ENCODE measurements around the gene RRBP1.

The RRBP1 gene

DNA sequence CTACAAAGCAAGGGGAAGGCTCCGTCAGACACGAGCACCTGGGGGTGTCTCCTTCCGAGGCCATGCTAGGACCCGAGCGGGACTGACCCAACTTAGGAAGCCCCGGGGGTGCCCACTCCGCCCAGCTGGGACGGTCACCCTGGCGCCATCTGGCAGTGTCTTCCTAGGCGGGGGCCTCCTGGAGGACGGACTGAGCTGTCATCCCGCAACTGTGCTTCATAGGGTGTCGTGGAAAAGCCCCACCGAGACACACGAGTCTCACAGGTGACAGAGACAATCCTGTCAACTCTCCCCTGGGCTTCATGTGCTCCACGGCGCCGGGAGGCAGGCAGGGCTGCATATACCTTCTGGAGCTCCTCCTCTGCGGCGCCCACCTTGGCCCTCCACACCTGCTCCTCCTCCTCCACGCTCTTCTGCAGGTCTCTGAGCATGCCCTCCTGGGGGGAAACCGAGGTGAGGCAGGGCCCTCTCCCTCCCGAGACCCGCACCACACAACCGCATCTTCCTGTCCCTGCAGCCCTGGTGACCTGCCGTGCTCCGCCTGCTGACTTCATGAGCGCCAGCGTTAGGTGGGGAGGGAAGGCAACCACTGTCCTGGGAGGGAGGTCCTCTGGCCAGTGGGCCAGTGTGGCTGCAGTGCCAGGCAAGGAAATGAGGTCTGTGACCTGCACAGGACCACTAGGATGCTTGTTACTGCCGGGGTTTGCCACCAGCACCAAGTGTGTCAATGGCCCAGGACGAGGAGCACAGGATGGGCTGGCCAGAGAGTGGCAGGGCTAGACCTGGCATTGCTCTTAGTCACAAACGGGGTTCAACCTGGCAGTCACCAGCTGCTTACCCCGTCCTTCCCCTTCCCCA is 61.4 kb downstream of the RRBP1 start:
- DNase-seq (peak in 1 of 2 donors; percentile 8), ATAC-seq (no peak)
- no peaks in the 10 kb centered on the region for H3K4me1 Mint-ChIP-seq
- H3K27me3 Mint-ChIP-seq: no peaks in the 10 kb centered on the region
- H3K9me3 Mint-ChIP-seq: no peaks in the 10 kb centered on the region
- no peak overlapping the region for H3K27ac Mint-ChIP-seq
- no peak overlapping the region for H3K4me3 Mint-ChIP-seq

- ATAC-seq (no peak), DNase-seq (peak in 1 of 2 donors; percentile 5)
- H3K4me1 Mint-ChIP-seq: no peaks in the 10 kb centered on the region
- H3K27ac Mint-ChIP-seq: peak overlapping the region in 1 of 2 donors; percentile 34
- no peaks in the 10 kb centered on the region for H3K9me3 Mint-ChIP-seq
- H3K4me3 Mint-ChIP-seq: no peak overlapping the region
- H3K27me3 Mint-ChIP-seq: no peaks in the 10 kb centered on the region
These were observed 62.5 kb downstream of the RRBP1 start for GRCh38 chr20:17619351-17620093.

DNA sequence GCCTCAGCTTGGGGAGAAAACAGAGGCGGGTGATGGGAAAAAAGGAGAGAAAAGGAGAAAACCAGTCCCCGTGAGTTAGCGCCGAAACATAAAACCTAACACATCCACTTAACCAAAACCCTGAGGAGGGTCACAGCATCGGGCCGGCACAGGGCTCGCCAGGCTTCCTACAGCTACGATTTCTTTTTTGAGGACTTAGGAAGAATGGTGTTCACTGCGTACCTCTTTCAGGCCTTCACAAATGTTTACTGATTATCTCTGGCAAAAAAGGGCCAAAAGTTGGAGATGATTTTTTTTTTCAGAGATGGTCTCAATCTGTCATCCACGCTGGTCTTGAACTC is 63.4 kb downstream of the RRBP1 start:
- no peak overlapping the region for H3K4me3 Mint-ChIP-seq
- H3K9me3 Mint-ChIP-seq: no peaks in the 10 kb centered on the region
- H3K27ac Mint-ChIP-seq: no peak overlapping the region
- DNase-seq (no peak), ATAC-seq (no peak)
- no peaks in the 10 kb centered on the region for H3K27me3 Mint-ChIP-seq
- H3K4me1 Mint-ChIP-seq: no peaks in the 10 kb centered on the region

- Mint-ChIP-seq H3K27ac (no peak overlapping the region), H3K4me3 (no peak overlapping the region)
- DNase-seq: no peak
These were observed 64.0 kb downstream of the RRBP1 start for GRCh38 chr20:17617868-17618672.

GRCh38 chr20:17617212-17617867 is 64.7 kb downstream of the RRBP1 start:
- no peak overlapping the region for H3K27ac Mint-ChIP-seq
- DNase-seq (peak; percentile 33 to 52), ATAC-seq (peak; percentile 53)
- H3K4me1 Mint-ChIP-seq: peaks cover 8% of the 10 kb centered on the region
- no peaks in the 10 kb centered on the region for H3K27me3 Mint-ChIP-seq
- H3K9me3 Mint-ChIP-seq: no peaks in the 10 kb centered on the region
- H3K4me3 Mint-ChIP-seq: no peak overlapping the region

More at GRCh38 chr20:17617868-17618672, 64.0 kb downstream of the RRBP1 start:
- H3K9me3 Mint-ChIP-seq: no peaks in the 10 kb centered on the region
- no peak for ATAC-seq
- no peaks in the 10 kb centered on the region for H3K27me3 Mint-ChIP-seq
- peaks cover under 1% of the 10 kb centered on the region for H3K4me1 Mint-ChIP-seq

DNA sequence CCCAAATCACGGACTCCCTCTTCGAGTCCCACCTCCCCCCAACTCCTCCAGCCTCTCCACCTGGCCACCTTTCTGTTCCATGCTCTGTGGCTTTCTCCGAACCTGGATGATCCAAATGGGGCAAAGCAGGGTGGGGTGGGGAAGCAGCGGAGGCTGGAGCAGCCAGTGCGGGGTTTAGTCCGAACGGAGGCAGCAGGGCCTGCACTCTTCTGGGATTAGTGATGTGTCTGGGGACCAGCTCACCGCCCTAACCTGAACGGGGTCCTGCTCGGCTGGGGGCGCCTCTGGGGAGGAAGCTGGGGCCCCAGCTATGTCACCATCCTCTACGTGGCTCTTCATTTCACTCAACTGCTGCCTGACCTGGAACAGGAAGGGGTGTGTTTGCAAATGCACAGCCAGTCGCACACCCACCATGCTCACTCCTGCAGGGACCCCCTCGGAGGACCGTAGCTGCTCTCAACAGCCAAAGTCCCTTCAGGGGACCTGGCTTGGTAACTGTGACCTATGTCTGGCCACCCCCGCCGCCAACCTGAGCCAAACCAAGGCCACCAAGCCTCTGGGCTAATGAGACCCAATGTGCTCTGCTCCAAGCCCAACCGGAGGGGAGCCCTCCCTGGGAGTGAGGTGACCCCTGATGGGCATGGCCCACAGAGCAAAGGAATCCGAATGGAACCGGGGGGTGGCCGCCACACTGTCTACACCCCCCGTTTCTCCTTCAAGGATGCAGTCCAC is 65.4 kb downstream of the RRBP1 start:
- Mint-ChIP-seq H3K4me3 (no peak overlapping the region), H3K27me3 (no peaks in the 10 kb centered on the region), H3K9me3 (no peaks in the 10 kb centered on the region), H3K27ac (no peak overlapping the region), H3K4me1 (peaks cover 15% of the 10 kb centered on the region)
- no peak for ATAC-seq
- DNase-seq: no peak

DNA sequence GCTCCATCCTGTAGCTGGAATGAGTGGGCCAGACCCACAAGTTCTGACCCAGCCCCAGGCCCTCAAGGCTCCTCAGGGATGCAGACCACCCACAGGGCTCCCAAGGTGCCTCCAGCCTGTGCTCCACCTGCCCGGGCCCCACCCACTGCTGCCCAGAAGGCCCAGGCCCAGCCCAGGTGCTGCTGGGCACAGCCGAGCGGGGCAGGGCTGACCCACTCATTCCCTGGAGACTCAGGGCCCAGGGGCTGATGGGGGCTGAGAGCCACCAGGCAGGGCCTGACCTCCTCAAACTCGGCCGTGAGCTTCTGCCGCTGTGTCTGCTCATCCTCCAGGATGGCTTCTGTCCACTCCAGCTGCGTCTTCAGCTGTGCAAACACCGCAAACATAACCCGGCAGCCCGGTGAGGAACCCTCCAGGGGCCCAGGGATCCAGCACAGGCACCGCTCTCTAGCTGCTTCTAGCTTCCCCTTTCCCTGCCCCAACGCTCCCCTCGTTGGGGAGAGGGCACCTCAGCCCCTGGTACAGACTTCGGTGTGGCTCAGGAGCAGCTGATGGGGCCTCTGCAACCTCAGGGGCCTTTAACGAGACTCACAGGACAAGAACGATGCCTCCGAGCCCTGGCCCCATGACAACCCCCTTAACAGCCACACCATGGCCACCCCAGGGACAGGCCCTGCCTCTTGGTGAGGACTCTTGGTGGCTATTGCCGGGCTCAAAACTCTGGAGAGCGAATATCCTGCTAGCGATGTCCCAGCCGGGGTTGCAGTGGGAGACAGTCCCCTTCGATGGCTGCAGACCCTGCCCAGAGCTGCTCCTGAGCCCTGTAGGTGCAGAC is 66.2 kb downstream of the RRBP1 start:
- peaks cover 23% of the 10 kb centered on the region for H3K4me1 Mint-ChIP-seq
- H3K9me3 Mint-ChIP-seq: no peaks in the 10 kb centered on the region
- no peak overlapping the region for H3K4me3 Mint-ChIP-seq
- DNase-seq (no peak), ATAC-seq (no peak)
- no peaks in the 10 kb centered on the region for H3K27me3 Mint-ChIP-seq
- peak overlapping the region in 1 of 2 donors; percentile 59 for H3K27ac Mint-ChIP-seq

DNA sequence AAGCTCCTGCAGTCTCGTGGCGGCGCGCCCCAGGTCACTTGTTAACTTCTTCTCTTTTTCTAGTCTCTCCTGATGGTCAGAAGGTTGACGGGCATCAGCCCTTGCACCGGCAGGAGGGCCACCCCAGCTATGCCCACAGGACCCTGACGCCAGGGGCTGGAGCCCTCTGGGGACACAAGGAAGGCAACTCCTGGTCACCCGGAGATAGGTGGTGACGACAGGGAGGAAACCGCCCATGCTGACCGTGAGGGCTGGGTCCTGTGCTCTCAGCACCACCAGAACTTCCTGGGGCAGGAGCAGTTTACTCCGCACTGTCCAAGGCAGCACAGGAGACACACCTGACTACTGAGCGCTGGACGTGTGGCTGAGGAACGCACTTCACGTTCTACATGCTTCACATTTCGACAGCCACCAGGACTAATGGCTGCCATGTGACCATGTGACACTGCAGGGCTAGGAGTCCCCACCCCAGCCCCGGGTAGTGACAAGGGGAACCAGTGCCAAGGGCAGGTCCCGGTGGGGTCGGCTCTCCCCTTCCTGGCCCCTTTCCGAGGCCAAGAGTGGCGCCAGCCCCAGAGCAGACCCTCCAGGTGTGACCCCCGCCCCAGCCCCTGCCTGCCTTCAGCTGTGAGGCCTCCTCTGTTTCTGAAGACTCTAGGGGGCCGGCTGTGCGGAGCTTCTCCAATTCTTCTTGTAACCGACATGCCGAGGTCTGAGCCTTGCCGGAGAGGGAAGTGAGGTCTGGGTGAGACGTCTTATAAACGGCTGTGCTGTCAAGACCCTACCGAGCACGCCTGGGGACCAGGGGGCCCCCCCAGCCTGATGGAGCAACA is 67.0 kb downstream of the RRBP1 start:
- DNase-seq (no peak), ATAC-seq (no peak)
- H3K27ac Mint-ChIP-seq: no peak overlapping the region
- no peak overlapping the region for H3K4me3 Mint-ChIP-seq
- peaks cover 31% of the 10 kb centered on the region for H3K4me1 Mint-ChIP-seq
- H3K9me3 Mint-ChIP-seq: no peaks in the 10 kb centered on the region
- H3K27me3 Mint-ChIP-seq: no peaks in the 10 kb centered on the region

DNA sequence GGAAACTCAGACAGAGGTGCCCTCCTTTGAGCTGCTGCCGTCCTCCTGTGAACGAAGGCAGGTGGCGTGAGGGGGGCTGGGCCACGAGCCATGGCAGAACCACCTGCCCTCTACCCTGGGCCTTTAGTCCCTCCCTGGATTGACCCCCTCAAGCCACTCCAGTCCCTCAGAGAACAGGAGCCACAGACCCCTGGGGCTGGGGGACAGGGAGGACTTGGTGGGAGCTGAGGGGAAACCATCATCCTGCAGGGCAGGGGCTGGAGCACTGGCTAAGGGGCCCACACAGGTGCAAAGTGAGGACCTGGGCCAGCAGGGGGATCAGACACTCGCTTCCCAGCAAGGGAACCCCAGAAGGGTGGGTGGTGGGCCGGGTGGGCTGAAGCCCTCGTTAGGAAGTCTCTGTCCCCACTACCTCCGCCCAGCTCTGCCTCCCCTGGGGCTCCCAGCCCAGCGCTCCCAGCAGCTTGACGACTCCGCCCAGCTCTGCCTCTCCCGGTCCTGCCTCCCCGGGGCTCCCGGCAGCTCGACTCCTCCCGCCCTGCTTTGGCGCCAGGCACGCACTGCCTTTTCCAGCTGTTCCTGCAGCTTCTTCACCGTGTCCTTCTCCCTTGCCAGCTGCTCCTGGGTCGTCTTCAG is 67.7 kb downstream of the RRBP1 start:
- ATAC-seq (no peak), DNase-seq (no peak)
- H3K27ac Mint-ChIP-seq: no peak overlapping the region
- H3K4me3 Mint-ChIP-seq: no peak overlapping the region
- H3K4me1 Mint-ChIP-seq: peaks cover 37% of the 10 kb centered on the region
- H3K9me3 Mint-ChIP-seq: no peaks in the 10 kb centered on the region
- H3K27me3 Mint-ChIP-seq: no peaks in the 10 kb centered on the region

DNA sequence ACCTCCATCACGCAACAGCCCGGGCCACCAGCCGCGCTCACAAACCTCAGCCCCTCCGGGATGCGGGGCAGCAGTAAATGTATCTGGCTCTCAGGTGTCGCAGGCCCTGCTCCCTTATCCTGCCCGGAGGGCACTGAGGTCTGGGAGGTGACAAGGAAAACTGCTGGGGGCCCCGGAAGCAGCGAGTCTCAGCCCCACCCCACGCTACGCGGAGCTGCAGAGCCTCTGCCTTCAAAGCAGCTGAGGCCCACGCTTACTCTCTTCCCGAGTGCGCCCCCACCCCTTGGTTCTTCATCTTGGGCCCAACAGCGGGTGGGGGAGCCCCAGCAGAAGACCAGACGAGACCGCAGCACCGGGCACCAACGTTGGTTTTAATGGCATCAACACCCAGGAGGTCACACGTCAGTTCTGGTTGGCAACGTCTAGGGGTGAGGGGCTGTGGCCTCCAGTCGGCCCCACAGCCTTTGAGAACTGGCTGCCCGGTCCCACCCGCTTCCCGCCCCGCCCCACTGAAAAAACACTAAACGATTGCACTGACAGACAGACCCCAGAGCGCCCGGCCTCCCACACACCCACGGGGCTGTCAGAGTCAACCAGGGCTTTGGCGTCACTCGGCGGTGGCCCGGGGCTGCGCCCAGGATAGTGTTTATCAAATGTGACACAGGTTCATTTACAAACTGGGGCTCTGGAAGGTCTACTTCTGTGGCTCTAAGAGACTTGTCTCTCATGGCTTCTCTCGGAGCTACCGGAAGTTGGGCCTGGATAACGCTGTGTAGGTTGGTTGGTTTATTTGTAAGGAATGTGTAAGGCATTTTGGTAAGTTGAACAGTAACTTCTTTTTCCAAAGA is 68.5 kb downstream of the RRBP1 start:
- no peak for DNase-seq
- Mint-ChIP-seq H3K9me3 (no peaks in the 10 kb centered on the region), H3K27me3 (no peaks in the 10 kb centered on the region), H3K4me1 (peaks cover 41% of the 10 kb centered on the region), H3K4me3 (no peak overlapping the region), H3K27ac (peak overlapping the region in 1 of 2 donors; percentile 48)
- no peak for ATAC-seq

- Mint-ChIP-seq H3K4me3 (no peak overlapping the region), H3K4me1 (peaks cover 41% of the 10 kb centered on the region), H3K27ac (peak overlapping the region in 1 of 2 donors; percentile 93), H3K27me3 (no peaks in the 10 kb centered on the region), H3K9me3 (no peaks in the 10 kb centered on the region)
- DNase-seq (no peak), ATAC-seq (no peak)
These were observed 69.1 kb downstream of the RRBP1 start for GRCh38 chr20:17612992-17613327.

DNA sequence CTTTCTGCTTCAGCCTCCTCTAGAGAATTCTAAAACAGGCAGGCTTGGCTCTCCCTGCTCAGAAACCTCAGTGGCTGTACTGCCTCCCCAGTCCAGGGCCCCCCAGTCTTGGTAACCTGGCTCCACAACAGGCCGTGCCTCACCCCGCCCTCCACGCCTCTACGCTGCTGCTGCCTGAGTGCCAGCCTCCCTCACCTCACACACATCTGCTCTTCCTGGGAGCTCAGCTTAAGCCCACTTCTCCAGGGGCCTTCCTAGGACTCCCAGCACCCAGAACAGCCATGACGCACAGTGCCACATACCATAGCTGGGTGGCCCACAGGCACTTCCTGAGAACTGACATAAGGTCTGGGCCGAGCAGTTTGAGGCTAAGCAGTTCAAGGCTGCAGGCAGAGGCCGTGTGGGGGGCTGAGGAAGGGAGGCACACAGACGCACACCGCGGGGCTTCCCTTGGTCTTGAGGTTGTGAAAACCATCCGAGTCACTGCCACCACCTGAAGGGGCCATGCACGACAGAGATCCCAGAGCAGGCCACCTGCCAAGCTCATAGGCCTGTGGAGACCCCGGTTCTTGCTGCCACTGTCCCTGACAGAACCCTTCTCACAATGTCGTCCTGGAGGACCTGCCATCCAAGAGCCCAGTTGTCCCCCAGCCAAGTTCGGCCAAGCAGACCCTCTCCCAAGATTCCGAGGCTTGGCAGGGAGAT is 69.6 kb downstream of the RRBP1 start:
- H3K27me3 Mint-ChIP-seq: no peaks in the 10 kb centered on the region
- H3K4me3 Mint-ChIP-seq: peak overlapping the region; percentile 57 to 77
- H3K27ac Mint-ChIP-seq: peak overlapping the region; percentile 98 to 99
- DNase-seq (peak; percentile 36 to 52), ATAC-seq (peak; percentile 71)
- H3K9me3 Mint-ChIP-seq: no peaks in the 10 kb centered on the region
- H3K4me1 Mint-ChIP-seq: peaks cover 41% of the 10 kb centered on the region

Measured in stimulated activated naive CD8-positive, alpha-beta T cell treated with anti-CD3 and anti-CD28 coated beads, Interleukin-15, amount 100 ng/mL, for 72 hours (primary cell).